GM12878 (cell line): ENCODE results near the gene PLA2G4E. TPM values are rescaled to one million over a fixed set of nuclear protein-coding genes. Genes with fewer than 3 reads are reported as not detected.

Source experiments
- CBX5 ChIP-seq: sonication (generic); IDR thresholded peaks from 2 replicates; pipeline ENCODE4 v1.6.1; 2016; ENCODE audit warnings: low read depth, moderate library complexity, mild to moderate bottlenecking, inconsistent platforms
- EGR1 ChIP-seq, 2 experiments: IDR thresholded peaks; 1 replicate in 1 of 2; 2 replicates in 1 of 2; pipeline ENCODE4 v1.6.1; 2011 to 2012; ENCODE audit warnings: low read depth in 2 of 2, low read length in 2 of 2, borderline replicate concordance in 1 of 2, mild to moderate bottlenecking in 1 of 2, moderate library complexity in 1 of 2
- FOXM1 ChIP-seq: IDR thresholded peaks from 2 replicates; pipeline ENCODE4 v1.6.1; 2012; ENCODE audit warnings: low read depth, mild to moderate bottlenecking, inconsistent platforms, low read length, moderate library complexity
- IKZF1 ChIP-seq: fragments of 450-650 bp; conservative IDR thresholded peaks from 2 replicates; pipeline ENCODE4 v1.6.1; 2017; ENCODE audit warnings: antibody characterized with exemption, mild to moderate bottlenecking
- IKZF2 ChIP-seq, 2 experiments: fragments of 450-650 bp; IDR thresholded peaks; 2 replicates each; pipeline ENCODE4 v1.6.1; 2017; ENCODE audit warnings: mild to moderate bottlenecking in 2 of 2, moderate library complexity in 2 of 2
- KAT2A ChIP-seq: conservative IDR thresholded peaks from 2 replicates; pipeline ENCODE4 v1.6.1; 2011; ENCODE audit warnings: low read depth, low read length; ENCODE audit not compliant: control insufficient read depth
- NFYB ChIP-seq: IDR thresholded peaks from 2 replicates; pipeline ENCODE4 v1.6.1; 2011; ENCODE audit warnings: low read depth, mild to moderate bottlenecking, low read length, improper control_type of control experiment, moderate library complexity; ENCODE audit not compliant: insufficient read depth
- NR2C1 ChIP-seq: fragments of 450-650 bp; IDR thresholded peaks from 2 replicates; pipeline ENCODE4 v1.6.1; 2017; ENCODE audit warnings: antibody characterized with exemption, mild to moderate bottlenecking, moderate library complexity
- NR2F1 ChIP-seq: fragments of 450-650 bp; conservative IDR thresholded peaks from 2 replicates; pipeline ENCODE4 v1.6.1; 2017; ENCODE audit warnings: mild to moderate bottlenecking
- polyA plus RNA-seq, 11 experiments: library from polyadenylated mRNA; depleted of rRNA in 4 of 11; unstranded in 6 of 11; stranded (reverse) in 5 of 11; fragments of >200 nt; fragmentation: Nextera tagmentation in 4 of 11; fragmentation: Illumina TruSeq in 1 of 11; extraction: Ambion mirVana in 4 of 11; extraction: Trizol in 1 of 11; gene quantifications; 1 replicate in 1 of 11; 2 replicates in 10 of 11; pipeline versions ENCODE4 v1.2.1 to v1.2.3, GENCODE V29; 2011 to 2016; ENCODE audit warnings: inconsistent platforms in 2 of 11, missing spikeins in 2 of 11, low read depth in 1 of 11
- total RNA-seq, 4 experiments: library from RNA; depleted of rRNA in 3 of 4; stranded (reverse); fragments of >200 nt in 3 of 4; fragmentation: Illumina TruSeq in 1 of 4; extraction: Trizol in 1 of 4; gene quantifications; 2 replicates each; pipeline versions ENCODE4 v1.2.1 to v1.2.3, GENCODE V29; 2013 to 2021
- TF ChIP-seq, protein P1 (sequence below): IDR thresholded peaks from 2 replicates; pipeline ENCODE4 v1.6.1; 2012; ENCODE audit warnings: mild to moderate bottlenecking, low read depth, low read length

The PLA2G4E gene
- total and polyA plus RNA-seq, 10 of the 15 experiments (the other 5 are each of a cell fraction or from before 2014, with no cell fraction given) = 0.05 to 0.32 (median 0.06) TPM; not detected in 5

DNA sequence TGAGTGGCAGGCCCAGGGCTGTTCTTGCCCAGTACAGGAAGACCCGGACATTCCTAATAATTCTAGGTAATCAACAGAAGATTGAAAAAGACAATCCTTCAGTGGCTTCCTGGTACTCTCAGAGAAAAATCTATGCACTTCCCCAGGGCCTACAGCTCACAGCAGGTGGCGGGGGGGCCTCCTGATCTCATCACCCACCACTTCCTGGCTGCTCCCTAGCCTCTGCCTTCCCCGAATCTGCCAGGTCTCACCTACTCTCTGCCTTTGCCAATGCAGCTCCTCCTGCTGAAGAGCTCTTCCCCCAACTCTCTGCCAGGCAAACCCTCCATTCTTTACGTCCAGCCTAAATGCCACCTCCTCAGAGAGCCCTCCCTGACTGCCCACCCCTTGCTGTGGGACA is 86.0 kb downstream of the PLA2G4E start (continued):
- TF ChIP-seq, protein P1, sequence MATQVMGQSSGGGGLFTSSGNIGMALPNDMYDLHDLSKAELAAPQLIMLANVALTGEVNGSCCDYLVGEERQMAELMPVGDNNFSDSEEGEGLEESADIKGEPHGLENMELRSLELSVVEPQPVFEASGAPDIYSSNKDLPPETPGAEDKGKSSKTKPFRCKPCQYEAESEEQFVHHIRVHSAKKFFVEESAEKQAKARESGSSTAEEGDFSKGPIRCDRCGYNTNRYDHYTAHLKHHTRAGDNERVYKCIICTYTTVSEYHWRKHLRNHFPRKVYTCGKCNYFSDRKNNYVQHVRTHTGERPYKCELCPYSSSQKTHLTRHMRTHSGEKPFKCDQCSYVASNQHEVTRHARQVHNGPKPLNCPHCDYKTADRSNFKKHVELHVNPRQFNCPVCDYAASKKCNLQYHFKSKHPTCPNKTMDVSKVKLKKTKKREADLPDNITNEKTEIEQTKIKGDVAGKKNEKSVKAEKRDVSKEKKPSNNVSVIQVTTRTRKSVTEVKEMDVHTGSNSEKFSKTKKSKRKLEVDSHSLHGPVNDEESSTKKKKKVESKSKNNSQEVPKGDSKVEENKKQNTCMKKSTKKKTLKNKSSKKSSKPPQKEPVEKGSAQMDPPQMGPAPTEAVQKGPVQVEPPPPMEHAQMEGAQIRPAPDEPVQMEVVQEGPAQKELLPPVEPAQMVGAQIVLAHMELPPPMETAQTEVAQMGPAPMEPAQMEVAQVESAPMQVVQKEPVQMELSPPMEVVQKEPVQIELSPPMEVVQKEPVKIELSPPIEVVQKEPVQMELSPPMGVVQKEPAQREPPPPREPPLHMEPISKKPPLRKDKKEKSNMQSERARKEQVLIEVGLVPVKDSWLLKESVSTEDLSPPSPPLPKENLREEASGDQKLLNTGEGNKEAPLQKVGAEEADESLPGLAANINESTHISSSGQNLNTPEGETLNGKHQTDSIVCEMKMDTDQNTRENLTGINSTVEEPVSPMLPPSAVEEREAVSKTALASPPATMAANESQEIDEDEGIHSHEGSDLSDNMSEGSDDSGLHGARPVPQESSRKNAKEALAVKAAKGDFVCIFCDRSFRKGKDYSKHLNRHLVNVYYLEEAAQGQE = no peak
- TF ChIP-seq FOXM1 (no peak), IKZF2 (IDR thresholded peaks at IDR 0.05) (peak in 1 of 2 experiments; percentile 15; a peak in 1 of 4 replicates), KAT2A (no peak), IKZF1 (no peak; the same call in 1 of the 2 replicates), NFYB (no peak), EGR1 (IDR thresholded peaks at IDR 0.05; ENCODE audit: borderline replicate concordance in 1 of 2, low read depth in 2 of 2, low read length in 2 of 2) (peak in 1 of 2 experiments; percentile 2; a peak in 1 of 3 replicates), NR2C1 (no peak), CBX5 (no peak), NR2F1 (no peak)
